ENCODE data around the gene CAPZB. TPM values are rescaled to one million over a fixed set of nuclear protein-coding genes. Genes with fewer than 3 reads are reported as not detected.

The CAPZB gene
- total RNA-seq, 4 donors from 2014 or later: 58.2 to 109 (median 96.7) TPM

DNA sequence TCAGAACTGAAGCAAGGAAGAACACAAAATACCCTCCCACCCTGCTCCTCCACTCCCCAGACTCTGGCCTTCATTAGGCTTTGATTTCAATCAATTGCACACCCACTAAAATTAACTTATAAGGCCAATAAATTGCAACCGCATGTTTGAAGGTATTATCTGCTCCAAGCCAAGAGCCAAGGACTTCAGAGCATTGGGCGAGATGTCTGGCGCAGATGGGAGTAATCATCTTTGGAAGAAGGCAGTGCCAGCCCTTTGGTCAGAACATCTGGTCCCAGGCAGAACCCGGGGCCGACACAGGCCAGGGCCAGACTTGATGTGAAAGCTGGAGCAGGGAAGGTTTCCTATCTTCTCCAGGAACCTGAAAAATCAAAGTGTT is 113.2 kb downstream of the CAPZB start:
- 62 to 79% methylated on average over 5 of the region's 5 CpGs for WGBS, 2 donors
- H3K27ac ChIP-seq: peak overlapping the region in 2 of 4 donors; percentile 65 to 69
- peaks cover 0 to 59% (median 2%) of the 10 kb centered on the region in 4 donors for H3K4me1 ChIP-seq

DNA sequence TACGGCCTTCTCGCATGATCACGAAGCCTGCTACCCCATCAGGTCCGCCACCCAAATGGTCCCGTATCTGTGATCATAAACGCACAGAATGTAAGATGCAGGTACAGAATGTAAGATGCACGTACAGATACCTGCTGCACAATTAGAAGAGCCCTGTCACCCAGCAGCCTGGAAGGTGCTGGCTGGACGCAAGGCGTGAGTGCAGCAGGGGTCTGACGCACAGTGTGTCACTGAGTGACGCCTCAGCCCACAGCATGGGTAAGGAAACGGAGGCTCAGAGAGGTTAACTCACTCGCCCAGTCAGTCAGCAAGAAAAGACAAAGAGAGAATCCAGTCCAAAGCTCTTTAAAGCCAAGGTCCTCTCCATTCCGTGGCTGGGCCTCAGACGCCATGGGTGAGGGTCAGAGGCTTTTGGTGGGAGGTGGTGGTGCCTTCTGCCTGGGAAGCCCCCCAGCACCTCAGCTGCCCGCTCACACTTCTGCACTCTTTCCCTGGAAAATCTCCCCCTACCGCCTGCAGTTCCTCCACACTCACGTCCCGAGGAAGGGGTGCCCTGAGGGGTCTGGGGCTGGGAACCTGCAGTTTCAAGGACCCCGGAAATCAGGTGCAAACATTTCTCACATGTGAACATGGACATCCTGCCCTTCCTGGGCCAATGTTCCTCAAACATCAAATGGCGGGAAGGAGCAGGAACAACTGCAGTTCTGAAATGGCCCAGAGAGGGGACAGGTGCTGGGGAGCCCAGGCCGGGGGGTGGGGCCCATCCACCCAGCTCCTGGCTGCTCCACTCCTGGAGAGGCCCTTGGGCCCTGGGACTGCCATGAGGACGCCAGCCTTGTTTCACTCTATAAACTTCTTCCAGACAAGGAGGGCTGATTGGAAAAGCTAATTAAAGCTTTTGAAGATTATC is 113.9 kb downstream of the CAPZB start:
- H3K36me3 ChIP-seq: peaks cover 0 to 55% (median 0%) of the 10 kb centered on the region in 3 donors
- H3K4me1 ChIP-seq: peaks cover 0 to 66% (median 2%) of the 10 kb centered on the region in 4 donors
- 89 to 92% methylated on average over 23 of the region's 23 CpGs for WGBS, 2 donors
- no peaks in the 10 kb centered on the region for H3K27me3 ChIP-seq
- no peak for DNase-seq (ENCODE audit: low spot score in 2 of 2)
- peak overlapping the region in 2 of 4 donors; percentile 65 to 69 for H3K27ac ChIP-seq
- no peak for TF ChIP-seq POLR2A (IDR thresholded peaks at IDR 0.05)
- no peak for TF ChIP-seq EP300 (IDR thresholded peaks at IDR 0.05)
- TF ChIP-seq, protein P1, sequence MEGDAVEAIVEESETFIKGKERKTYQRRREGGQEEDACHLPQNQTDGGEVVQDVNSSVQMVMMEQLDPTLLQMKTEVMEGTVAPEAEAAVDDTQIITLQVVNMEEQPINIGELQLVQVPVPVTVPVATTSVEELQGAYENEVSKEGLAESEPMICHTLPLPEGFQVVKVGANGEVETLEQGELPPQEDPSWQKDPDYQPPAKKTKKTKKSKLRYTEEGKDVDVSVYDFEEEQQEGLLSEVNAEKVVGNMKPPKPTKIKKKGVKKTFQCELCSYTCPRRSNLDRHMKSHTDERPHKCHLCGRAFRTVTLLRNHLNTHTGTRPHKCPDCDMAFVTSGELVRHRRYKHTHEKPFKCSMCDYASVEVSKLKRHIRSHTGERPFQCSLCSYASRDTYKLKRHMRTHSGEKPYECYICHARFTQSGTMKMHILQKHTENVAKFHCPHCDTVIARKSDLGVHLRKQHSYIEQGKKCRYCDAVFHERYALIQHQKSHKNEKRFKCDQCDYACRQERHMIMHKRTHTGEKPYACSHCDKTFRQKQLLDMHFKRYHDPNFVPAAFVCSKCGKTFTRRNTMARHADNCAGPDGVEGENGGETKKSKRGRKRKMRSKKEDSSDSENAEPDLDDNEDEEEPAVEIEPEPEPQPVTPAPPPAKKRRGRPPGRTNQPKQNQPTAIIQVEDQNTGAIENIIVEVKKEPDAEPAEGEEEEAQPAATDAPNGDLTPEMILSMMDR (IDR thresholded peaks at IDR 0.05): no peak
- H3K9me3 ChIP-seq: no peaks in the 10 kb centered on the region
- no peak overlapping the region for H3K4me3 ChIP-seq

More for the DNA sequence above, 113.2 kb downstream of the CAPZB start:
- H3K4me3 ChIP-seq: no peak overlapping the region
- no peaks in the 10 kb centered on the region for H3K27me3 ChIP-seq
- H3K36me3 ChIP-seq: peaks cover 0 to 62% (median 5%) of the 10 kb centered on the region in 3 donors
- no peak for DNase-seq (ENCODE audit: low spot score in 2 of 2)
- H3K9me3 ChIP-seq: no peaks in the 10 kb centered on the region
- TF ChIP-seq EP300 (IDR thresholded peaks at IDR 0.05) (no peak), POLR2A (IDR thresholded peaks at IDR 0.05) (no peak)
- TF ChIP-seq, protein P1 (IDR thresholded peaks at IDR 0.05): no peak

- no peak overlapping the region for H3K4me3 ChIP-seq
- WGBS, 2 donors: 84 to 90% methylated on average over 13 of the region's 13 CpGs
- no peaks in the 10 kb centered on the region for H3K27me3 ChIP-seq
- TF ChIP-seq, protein P1 (IDR thresholded peaks at IDR 0.05): no peak
- TF ChIP-seq POLR2A (IDR thresholded peaks at IDR 0.05) (no peak), EP300 (IDR thresholded peaks at IDR 0.05) (no peak)
- peaks cover 0 to 47% (median 0%) of the 10 kb centered on the region in 3 donors for H3K36me3 ChIP-seq
- H3K4me1 ChIP-seq: peaks cover 0 to 74% (median 2%) of the 10 kb centered on the region in 4 donors
- DNase-seq (ENCODE audit: low spot score in 2 of 2): no peak
- no peaks in the 10 kb centered on the region for H3K9me3 ChIP-seq
- peak overlapping the region in 1 of 4 donors; percentile 3 for H3K27ac ChIP-seq
These were observed 114.7 kb downstream of the CAPZB start for GRCh38 chr1:19370453-19371170.

DNA sequence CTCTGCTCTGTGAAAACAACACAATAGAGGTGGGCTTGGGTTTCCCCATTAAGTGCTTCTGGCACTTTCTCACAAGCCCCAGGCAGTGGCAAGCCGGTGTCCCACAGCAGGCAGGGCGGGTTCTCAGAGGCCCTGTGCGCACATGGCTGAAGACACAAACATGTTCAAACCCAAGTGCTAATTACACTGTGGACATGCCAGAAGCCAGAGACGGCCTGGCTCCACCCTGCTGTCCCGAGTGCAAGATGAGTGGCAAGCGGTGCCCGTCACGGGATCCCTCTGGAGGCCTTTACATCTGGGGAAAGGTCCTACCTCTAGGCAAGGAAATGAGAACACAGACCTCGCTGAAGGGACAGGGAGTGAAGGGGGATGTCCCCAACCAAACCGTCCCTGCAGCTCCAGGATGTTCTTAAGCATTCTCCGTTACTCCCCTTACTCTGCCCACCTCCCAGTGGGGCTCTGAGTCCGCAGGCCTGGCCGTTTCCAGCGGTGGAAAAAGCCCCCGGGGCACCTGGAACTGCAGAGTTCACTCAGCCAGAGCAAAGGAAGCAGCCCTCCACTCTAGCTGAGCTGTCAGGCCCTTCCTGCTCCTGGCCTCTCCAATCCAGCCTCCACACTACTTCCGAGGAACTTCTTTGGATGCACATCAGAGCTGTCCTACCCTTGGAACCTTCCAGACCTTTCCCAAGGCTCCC is 115.8 kb downstream of the CAPZB start:
- Histone ChIP-seq H3K9me3 (no peaks in the 10 kb centered on the region), H3K27me3 (no peaks in the 10 kb centered on the region), H3K4me1 (peaks cover 0 to 80% (median 2%) of the 10 kb centered on the region in 4 donors), H3K36me3 (peaks cover 0 to 36% (median 0%) of the 10 kb centered on the region in 3 donors), H3K27ac (peak overlapping the region in 1 of 4 donors; percentile 3), H3K4me3 (no peak overlapping the region)
- DNase-seq (ENCODE audit: low spot score in 2 of 2): no peak
- TF ChIP-seq POLR2A (IDR thresholded peaks at IDR 0.05) (no peak), EP300 (IDR thresholded peaks at IDR 0.05) (no peak)
- TF ChIP-seq, protein P1 (IDR thresholded peaks at IDR 0.05): no peak
- 77 to 81% methylated on average over 12 to 16 of the region's 16 CpGs for WGBS, 2 donors
